AG04450 (cell line): ENCODE data around the gene AFF3. TPM values are rescaled to one million over a fixed set of nuclear protein-coding genes. Genes with fewer than 3 reads are reported as not detected.
A peak's percentile ranks its signal among the peaks of the same experiment; 100 is the strongest.

Source experiments
- CTCF ChIA-PET: fragments of 300-600, 350-600 bp; formaldehyde crosslinking; extraction: SDS; loops from one replicate; lab custom pipeline; 2022; ENCODE audit warnings: antibody characterized with exemption, inconsistent platforms; lab: Charles Lee
- POLR2A ChIA-PET: fragments of 350-600 bp; formaldehyde crosslinking; extraction: SDS; loops from one replicate; lab custom pipeline; 2021; ENCODE audit warnings: antibody characterized with exemption, inconsistent platforms; lab: Yijun Ruan, JAX
- DNase-seq: peaks from one replicate; pipeline ENCODE4 v3.0.0-alpha.2; 2011; ENCODE audit warnings: low read depth, low spot score
- H3K27ac ChIP-seq: one replicate; pipeline ENCODE4 v1.5.1; 2012; ENCODE audit warnings: low read depth, low read length, control low read depth
- H3K27me3 ChIP-seq: one replicate; pipeline ENCODE4 v1.6.0; 2012; ENCODE audit warnings: low read length; ENCODE audit not compliant: control insufficient read depth, insufficient read depth
- H3K4me3 ChIP-seq: 2 replicates; pipeline ENCODE4 v1.5.1; 2011; ENCODE audit warnings: mild to moderate bottlenecking, low read depth, low read length, control low read depth
- H3K9me3 ChIP-seq: 2 replicates; pipeline ENCODE4 v1.5.1; 2012; ENCODE audit warnings: low read length; ENCODE audit not compliant: control insufficient read depth, insufficient read depth
- polyA plus RNA-seq: library from polyadenylated mRNA; depleted of rRNA; stranded (reverse); fragments of >200 nt; gene quantifications from 2 replicates; pipeline ENCODE4 v1.2.3, GENCODE V29; 2011
- TF ChIP-seq, protein P1 (sequence below): IDR thresholded peaks from 2 replicates; pipeline ENCODE4 v1.5.1; 2011; ENCODE audit warnings: low read depth, low read length, control low read depth, inconsistent platforms

Gene AFF3
- polyA plus RNA-seq, 1 experiment: 17.9 TPM

DNA sequence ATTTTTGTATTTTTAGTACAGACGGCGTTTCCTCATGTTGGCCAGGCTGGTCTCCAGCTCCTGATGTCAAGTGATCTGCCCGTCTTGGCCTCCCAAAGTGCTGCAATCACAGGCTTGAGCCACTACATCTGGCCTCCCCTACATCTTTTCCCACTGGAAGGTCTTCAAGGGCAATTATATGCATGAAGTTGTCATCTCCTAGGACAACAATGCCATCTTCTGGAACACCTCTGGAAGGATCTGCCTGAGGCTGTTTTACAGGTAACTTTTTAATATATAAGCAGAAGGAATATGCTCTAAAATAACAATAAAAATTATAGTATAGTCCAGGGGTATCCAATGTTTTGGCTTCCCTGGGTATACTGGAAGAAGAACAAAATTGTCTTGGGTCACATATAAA is 321.4 kb downstream of the AFF3 start:
- POLR2A ChIA-PET: no interaction called here
- TF ChIP-seq, protein P1, sequence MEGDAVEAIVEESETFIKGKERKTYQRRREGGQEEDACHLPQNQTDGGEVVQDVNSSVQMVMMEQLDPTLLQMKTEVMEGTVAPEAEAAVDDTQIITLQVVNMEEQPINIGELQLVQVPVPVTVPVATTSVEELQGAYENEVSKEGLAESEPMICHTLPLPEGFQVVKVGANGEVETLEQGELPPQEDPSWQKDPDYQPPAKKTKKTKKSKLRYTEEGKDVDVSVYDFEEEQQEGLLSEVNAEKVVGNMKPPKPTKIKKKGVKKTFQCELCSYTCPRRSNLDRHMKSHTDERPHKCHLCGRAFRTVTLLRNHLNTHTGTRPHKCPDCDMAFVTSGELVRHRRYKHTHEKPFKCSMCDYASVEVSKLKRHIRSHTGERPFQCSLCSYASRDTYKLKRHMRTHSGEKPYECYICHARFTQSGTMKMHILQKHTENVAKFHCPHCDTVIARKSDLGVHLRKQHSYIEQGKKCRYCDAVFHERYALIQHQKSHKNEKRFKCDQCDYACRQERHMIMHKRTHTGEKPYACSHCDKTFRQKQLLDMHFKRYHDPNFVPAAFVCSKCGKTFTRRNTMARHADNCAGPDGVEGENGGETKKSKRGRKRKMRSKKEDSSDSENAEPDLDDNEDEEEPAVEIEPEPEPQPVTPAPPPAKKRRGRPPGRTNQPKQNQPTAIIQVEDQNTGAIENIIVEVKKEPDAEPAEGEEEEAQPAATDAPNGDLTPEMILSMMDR: no peak
- Histone ChIP-seq H3K4me3 (no peak overlapping the region), H3K9me3 (no peaks in the 10 kb centered on the region; the same call in 1 of the 2 replicates), H3K27ac (no peak overlapping the region), H3K27me3 (no peaks in the 10 kb centered on the region)
- CTCF ChIA-PET: interaction anchor here (0.6 to 1.5 kb wide), 2 partner anchors 95 to 118 kb away, joined by 3 to 5 read pairs; no protein-coding TSS in a partner anchor
- DNase-seq: no peak

DNA sequence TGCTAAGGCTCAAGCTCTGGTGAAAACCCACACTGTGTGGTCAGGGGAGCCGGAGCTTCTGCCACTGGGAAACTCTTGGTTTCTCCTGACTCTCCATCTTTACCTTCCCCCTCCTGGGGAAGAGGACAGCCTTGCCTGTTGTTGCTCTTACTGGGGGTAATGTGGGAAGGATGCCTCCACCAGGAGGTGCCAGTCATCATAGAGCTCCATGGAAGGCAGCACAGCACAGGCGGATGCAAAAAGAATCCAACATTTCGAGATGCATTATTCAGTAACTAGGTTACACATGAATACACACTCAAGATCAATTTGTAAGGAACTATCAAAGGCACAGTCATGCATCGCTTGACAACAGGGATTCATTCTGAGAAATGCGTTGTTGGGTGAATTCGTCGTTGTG is 322.6 kb downstream of the AFF3 start:
- TF ChIP-seq, protein P1: no peak
- CTCF ChIA-PET: interaction anchor here (1.4 kb wide), 2 partner anchors 65 to 442 kb away, joined by 4 to 6 read pairs; no protein-coding TSS in a partner anchor
- no peak for DNase-seq
- no peaks in the 10 kb centered on the region; the same call in 1 of the 2 replicates for H3K9me3 ChIP-seq
- POLR2A ChIA-PET: no interaction called here
- no peak overlapping the region for H3K4me3 ChIP-seq
- no peak overlapping the region for H3K27ac ChIP-seq
- no peaks in the 10 kb centered on the region for H3K27me3 ChIP-seq

DNA sequence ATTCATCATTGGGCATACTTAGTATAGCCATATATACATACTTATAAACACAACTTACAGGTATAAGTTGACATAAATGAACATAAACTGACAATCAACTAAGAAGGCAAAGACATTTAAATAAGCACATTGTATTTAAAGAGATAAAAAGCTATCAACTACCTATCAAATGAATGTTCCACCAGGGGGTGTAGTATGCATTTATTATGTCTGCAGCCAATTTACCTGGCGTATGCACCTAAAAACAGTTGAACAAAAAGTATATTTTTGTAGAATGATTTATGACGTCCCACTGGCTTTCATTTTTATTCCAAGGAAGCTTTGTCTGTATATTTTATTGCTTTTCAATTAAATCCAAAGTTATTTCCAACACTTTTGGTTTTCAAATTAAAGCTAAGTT is 323.5 kb downstream of the AFF3 start:
- TF ChIP-seq, protein P1: peak; percentile 32; the same call in 1 of the 2 replicates
- ChIA-PET POLR2A (no interaction called here), CTCF (interaction anchor here (0.6 to 1.4 kb wide), 4 partner anchors 55 to 443 kb away, joined by 4 to 11 read pairs (median 5); no protein-coding TSS in a partner anchor)
- no peak for DNase-seq
- Histone ChIP-seq H3K27me3 (no peaks in the 10 kb centered on the region), H3K4me3 (no peak overlapping the region), H3K27ac (no peak overlapping the region), H3K9me3 (no peaks in the 10 kb centered on the region; the same call in 1 of the 2 replicates)

DNA sequence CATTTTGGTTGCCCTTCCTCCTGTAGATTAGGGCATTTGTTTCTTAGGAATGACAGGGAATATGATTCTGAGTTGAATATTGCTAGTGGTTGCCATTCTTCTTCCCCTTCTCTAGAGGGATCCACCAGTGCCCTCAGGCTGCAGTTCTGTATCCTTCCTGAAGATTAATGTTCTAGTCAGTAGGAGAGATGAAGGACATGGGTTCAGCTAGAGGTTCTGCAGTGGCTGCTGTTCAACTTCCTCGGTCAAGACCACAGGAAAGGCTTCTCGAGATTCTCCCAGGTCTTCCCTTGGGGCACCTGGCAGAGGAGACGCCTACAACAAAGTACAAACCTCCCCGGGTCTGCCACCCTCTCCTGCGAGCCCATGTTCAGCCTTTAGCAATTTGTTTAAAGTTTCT is 325.5 kb downstream of the AFF3 start:
- CTCF ChIA-PET: no interaction called here
- no peaks in the 10 kb centered on the region for H3K27me3 ChIP-seq
- DNase-seq: no peak
- no peak overlapping the region for H3K4me3 ChIP-seq
- no peak overlapping the region for H3K27ac ChIP-seq
- POLR2A ChIA-PET: no interaction called here
- TF ChIP-seq, protein P1: no peak
- H3K9me3 ChIP-seq: no peaks in the 10 kb centered on the region; the same call in 1 of the 2 replicates

DNA sequence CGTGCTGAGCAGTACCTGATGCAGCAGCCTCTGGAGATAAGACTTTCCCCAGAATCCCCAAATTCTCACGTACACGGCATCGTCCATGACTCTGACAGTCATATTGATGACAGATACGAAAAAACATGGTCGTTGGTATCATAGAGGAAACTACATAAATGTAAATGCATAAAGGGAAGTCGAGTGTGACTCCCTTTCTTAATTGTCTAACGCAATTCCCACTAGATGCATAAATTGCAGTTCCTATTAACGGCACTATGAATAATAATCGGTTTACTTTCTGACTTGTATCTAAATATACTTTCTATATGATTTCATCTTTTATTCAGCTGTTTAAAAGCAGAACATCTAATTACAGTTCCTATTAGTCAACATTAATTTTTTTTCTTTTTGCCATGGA is 330.0 kb downstream of the AFF3 start:
- Histone ChIP-seq H3K27me3 (no peaks in the 10 kb centered on the region), H3K27ac (no peak overlapping the region), H3K4me3 (no peak overlapping the region), H3K9me3 (no peaks in the 10 kb centered on the region)
- TF ChIP-seq, protein P1: no peak
- POLR2A ChIA-PET: no interaction called here
- no peak for DNase-seq
- CTCF ChIA-PET: no interaction called here
